ENCODE data around the gene MAP1S.

The MAP1S gene

DNA sequence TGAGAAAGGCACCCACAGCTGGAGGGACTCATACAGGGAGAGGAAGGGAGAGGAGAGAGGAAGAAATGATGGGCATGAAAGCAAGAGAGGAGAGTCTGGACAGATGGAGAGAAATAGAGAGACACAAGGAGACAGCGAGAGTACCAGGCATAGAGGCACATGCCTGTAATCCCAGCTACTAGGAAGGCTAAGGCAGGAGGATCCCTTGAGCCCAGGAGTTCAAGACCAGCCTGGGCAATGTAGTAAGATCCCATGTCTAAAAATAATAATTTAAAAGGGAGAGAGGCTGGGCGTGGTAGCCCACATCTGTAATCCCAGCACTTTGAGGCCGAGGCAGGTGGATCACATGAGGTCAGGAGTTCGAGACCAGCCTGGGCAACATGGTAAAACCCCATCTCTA, 40.4 kb upstream of the MAP1S start:
- DNase-seq (ENCODE audit: low read depth), result no peak
- TF ChIP-seq, protein P1, sequence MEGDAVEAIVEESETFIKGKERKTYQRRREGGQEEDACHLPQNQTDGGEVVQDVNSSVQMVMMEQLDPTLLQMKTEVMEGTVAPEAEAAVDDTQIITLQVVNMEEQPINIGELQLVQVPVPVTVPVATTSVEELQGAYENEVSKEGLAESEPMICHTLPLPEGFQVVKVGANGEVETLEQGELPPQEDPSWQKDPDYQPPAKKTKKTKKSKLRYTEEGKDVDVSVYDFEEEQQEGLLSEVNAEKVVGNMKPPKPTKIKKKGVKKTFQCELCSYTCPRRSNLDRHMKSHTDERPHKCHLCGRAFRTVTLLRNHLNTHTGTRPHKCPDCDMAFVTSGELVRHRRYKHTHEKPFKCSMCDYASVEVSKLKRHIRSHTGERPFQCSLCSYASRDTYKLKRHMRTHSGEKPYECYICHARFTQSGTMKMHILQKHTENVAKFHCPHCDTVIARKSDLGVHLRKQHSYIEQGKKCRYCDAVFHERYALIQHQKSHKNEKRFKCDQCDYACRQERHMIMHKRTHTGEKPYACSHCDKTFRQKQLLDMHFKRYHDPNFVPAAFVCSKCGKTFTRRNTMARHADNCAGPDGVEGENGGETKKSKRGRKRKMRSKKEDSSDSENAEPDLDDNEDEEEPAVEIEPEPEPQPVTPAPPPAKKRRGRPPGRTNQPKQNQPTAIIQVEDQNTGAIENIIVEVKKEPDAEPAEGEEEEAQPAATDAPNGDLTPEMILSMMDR (IDR thresholded peaks at IDR 0.05; ENCODE audit: control insufficient read depth, extremely low read depth, insufficient read depth), result no peak
- H3K4me3 ChIP-seq (ENCODE audit: low read depth, low read length), result no peak overlapping the region

DNA sequence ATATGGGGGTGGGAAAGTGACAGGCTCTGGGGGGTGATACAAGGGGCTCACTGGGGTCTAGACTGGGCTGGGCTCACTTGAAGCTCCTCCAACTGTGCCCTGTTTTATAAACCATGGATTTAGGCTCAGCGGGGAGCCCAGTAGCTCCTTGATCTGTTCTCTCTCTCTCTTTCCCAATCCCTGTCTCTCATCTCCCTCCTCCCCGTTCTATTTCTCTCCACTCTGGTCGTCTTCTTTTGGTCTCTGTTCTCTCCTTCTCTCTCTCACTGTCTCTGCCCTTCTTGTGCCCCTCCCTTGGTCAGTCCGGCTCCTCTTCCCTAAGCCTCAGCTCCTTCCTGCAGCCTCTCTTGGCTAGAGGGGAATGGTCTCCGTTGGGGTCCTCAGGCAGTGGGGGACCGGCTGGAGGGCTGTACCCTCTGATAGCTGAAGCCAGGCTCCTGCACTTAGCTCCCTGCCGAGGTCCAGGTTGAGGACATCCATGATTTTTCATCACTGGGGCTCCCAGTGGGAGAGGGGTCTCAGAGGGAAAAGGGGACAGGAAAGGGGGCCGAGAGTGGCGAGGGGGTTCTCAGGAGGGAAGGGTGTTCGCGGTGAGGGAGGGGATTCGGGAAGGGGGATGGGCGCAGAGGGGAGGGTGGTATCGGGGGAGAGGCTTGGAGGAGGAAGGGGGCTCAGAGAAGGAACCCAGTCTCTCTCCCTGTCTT, 39.6 kb upstream of the MAP1S start:
- TF ChIP-seq, protein P1 (IDR thresholded peaks at IDR 0.05; ENCODE audit: control insufficient read depth, extremely low read depth, insufficient read depth), result no peak
- no peak overlapping the region for H3K4me3 ChIP-seq (ENCODE audit: low read depth, low read length)

DNA sequence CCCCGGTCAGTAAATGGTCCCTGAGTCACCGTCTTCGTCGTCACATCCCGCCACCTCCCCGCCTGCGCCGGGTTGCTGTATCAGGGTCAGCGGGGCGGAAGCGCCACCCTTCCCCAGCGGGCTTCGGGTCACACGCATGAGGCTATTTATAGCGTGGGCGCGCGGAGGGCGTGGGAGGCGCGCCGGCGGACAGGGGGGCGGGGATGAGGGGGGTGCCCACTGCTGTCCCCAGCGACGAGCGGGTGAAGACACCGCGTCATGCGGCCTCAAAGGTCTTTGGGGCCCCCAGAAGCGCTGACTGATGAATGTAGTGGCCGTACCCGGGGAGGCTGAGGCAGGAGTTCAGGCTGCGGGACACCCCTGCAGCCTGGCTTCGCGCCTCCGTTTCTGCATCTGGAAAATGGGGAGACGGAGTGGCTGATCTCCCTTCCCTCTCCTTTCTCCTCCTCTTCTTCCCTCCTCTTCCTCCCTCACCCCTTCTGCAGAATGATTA, 39.0 kb upstream of the MAP1S start:
- TF ChIP-seq, protein P1 (IDR thresholded peaks at IDR 0.05; ENCODE audit: control insufficient read depth, extremely low read depth, insufficient read depth), result no peak
- DNase-seq (ENCODE audit: low read depth), result no peak
- H3K4me3 ChIP-seq (ENCODE audit: low read depth, low read length), result no peak overlapping the region

More for the DNA sequence above, 39.6 kb upstream of the MAP1S start:
- no peak for DNase-seq (ENCODE audit: low read depth)

DNA sequence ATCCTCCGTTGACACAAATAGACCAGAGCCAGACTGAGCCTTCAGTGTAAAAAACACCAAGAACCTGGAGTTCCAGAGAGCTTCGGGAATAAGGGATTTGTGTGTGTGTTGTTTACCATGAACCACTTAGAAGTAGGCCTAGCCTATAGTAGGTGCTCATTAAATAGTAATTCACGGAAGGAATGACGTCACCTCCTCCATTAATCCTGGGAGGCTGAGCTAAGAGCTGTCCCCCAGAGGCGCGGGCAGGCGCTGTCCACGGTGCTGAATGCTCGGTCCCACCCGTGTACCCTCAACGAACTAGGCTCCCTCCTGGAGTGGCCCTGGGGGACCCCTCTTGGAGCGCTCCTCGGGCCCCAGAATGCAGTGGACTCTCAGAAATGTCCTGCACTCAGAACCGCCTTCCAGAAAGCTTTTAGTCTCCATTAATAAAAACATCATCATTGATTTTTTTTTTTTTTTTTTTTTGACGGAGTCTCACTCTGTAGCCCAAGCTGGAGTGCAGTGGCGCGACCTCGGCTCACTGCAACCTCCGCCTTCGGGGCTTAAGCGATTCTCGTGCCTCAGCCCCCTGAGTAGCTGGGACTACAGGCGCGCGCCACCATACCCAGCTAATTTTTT, 37.7 kb upstream of the MAP1S start:
- TF ChIP-seq, protein P1 (IDR thresholded peaks at IDR 0.05; ENCODE audit: control insufficient read depth, extremely low read depth, insufficient read depth), result no peak
- DNase-seq (ENCODE audit: low read depth), result no peak
- no peak overlapping the region for H3K4me3 ChIP-seq (ENCODE audit: low read depth, low read length)

DNA sequence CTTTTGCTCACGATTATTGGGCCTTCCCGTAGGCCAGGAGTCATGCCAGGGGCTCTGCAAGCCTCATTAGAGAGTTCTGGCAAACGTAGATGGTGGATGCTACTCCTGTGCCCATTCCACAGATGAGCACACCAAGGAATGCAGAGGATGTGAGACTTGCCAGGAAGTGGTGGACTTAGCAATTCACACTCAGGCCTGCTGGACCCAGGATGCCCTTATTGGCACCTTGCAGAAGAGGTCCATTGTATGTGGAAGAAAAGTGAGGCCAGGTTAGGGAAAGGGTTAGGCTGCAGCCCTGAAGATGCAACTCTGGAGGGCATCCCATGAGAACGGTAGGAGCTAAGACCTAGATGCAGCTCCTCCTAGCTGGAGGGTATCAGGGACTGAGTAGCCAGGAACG, 37.0 kb upstream of the MAP1S start:
- TF ChIP-seq, protein P1 (IDR thresholded peaks at IDR 0.05; ENCODE audit: control insufficient read depth, extremely low read depth, insufficient read depth), result no peak
- no peak for DNase-seq (ENCODE audit: low read depth)

DNA sequence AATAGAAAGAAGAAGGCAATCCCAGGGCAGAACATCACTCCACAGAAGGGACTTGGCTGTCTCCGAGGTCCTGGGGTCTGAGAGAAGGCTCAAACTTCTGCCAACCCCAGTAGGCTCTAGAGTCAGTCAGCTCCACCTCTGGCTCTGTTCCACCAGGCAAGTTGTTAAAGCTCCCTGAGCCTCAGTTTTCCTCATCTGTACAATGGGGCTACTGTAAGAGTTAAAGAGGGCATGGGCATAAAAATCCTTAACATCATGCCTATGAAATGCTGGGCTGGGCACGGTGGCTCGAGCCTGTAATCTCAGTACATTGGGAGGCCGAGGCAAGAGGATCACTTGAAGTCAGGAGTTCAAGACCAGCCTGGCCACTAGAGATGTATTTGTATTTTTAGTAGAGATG, 36.2 kb upstream of the MAP1S start:
- no peak overlapping the region for H3K4me3 ChIP-seq (ENCODE audit: low read depth, low read length)
- TF ChIP-seq, protein P1 (IDR thresholded peaks at IDR 0.05; ENCODE audit: control insufficient read depth, extremely low read depth, insufficient read depth), result no peak
- DNase-seq (ENCODE audit: low read depth), result no peak

More for the DNA sequence above, 37.0 kb upstream of the MAP1S start:
- H3K4me3 ChIP-seq (ENCODE audit: low read depth, low read length), result no peak overlapping the region
